PC-9 (cell line): Measurements from ENCODE around the gene POU2AF1.

Source experiments
- EZH2 ChIP-seq: fragments of 200-600 bp; sonication (generic); IDR thresholded peaks from 2 replicates; pipeline ENCODE4 v1.8.0; 2017; ENCODE audit warnings: antibody characterized with exemption, low read depth
- TF ChIP-seq, protein P1 (sequence below): fragments of 200-600 bp; sonication (generic); conservative IDR thresholded peaks from 2 replicates; pipeline ENCODE4 v1.6.1; 2017; ENCODE audit warnings: mixed run types, antibody characterized with exemption, mild to moderate bottlenecking, moderate library complexity

DNA sequence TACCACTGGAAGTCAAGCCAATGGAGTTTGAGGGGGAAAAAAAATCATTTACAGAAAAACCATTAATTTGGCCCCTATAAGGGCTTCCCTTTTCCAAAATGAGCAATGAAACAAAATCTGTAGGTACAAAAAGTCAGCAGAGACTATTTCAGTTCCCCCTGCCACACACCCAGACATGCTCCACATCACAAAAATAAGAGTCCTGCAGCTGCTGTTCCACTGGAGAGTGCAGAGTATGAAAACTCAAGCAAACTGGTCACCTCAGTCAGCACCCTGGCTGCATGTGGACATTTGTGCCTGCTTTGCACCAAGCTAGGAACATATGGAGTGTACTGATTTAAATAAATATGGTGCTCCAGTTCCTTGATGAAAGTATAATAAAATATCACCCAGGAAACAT is 15.1 kb downstream of the POU2AF1 start:
- TF ChIP-seq, protein P1, sequence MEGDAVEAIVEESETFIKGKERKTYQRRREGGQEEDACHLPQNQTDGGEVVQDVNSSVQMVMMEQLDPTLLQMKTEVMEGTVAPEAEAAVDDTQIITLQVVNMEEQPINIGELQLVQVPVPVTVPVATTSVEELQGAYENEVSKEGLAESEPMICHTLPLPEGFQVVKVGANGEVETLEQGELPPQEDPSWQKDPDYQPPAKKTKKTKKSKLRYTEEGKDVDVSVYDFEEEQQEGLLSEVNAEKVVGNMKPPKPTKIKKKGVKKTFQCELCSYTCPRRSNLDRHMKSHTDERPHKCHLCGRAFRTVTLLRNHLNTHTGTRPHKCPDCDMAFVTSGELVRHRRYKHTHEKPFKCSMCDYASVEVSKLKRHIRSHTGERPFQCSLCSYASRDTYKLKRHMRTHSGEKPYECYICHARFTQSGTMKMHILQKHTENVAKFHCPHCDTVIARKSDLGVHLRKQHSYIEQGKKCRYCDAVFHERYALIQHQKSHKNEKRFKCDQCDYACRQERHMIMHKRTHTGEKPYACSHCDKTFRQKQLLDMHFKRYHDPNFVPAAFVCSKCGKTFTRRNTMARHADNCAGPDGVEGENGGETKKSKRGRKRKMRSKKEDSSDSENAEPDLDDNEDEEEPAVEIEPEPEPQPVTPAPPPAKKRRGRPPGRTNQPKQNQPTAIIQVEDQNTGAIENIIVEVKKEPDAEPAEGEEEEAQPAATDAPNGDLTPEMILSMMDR: no peak
- no peak for TF ChIP-seq EZH2
